Measurements from ENCODE around the gene ADGRA3.
"Not testable (repeated sequence)": the region's sequence is repeated elsewhere in the genome, so short reads cannot be mapped to it uniquely, and the experiment has no call there.

ADGRA3 gene

DNA sequence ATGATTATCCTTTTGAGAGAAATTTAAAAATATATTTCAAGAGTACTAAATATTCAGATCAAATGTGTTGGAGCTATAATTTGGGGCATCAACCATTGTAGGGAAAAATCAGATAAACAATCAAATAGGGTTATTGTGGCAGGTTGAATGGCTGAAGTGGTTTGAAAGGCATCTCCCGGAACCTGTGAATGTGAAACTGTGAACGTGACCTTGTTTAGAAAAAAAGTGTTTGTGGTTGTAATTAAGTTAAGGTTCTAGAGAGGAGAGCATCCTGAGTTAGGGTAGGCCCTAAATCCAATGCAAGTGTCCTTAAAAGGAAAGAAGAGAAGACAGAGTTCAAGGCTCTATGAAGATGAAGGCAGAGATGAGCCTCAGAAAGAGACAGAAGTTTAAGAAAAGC, 37.4 kb downstream of the ADGRA3 start:
- Histone ChIP-seq H3K9me3 (ENCODE audit: control insufficient read depth in 1 of 2, low read length in 2 of 2) (no peaks in the 10 kb centered on the region), H3K27ac (ENCODE audit: low read length) (no peak overlapping the region), H3K4me3 (ENCODE audit: low read depth in 1 of 2, low read length in 2 of 2) (no peak overlapping the region), H3K36me3 (ENCODE audit: control insufficient read depth in 1 of 2, insufficient read depth in 2 of 2, low read length in 2 of 2) (no peaks in the 10 kb centered on the region), H3K27me3 (ENCODE audit: low read depth, low read length) (no peaks in the 10 kb centered on the region), H3K4me1 (ENCODE audit: control insufficient read depth in 1 of 2, insufficient read depth in 2 of 2, low read length in 2 of 2) (peaks cover 1 to 17% of the 10 kb centered on the region in 2 donors)

DNA sequence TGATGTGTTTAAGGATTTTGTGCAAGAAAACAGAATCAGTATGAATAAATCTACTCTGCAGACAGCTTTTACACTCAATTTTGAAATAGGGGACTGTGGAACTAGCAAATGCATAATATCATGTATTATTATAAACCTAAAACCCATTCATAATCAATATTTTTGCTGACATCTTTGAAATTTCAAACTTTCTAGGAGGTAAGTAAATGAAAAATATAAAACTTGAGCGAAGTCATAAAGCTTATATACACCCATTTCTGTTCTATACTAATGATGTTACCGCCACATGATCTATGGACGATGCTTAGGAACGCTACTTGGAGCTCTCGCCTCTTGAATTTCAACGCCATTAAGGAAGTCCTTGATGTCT, 38.1 kb downstream of the ADGRA3 start:
- no peak overlapping the region for H3K4me3 ChIP-seq (ENCODE audit: low read depth in 1 of 2, low read length in 2 of 2)
- H3K27me3 ChIP-seq (ENCODE audit: low read depth, low read length): no peaks in the 10 kb centered on the region
- no peaks in the 10 kb centered on the region for H3K9me3 ChIP-seq (ENCODE audit: control insufficient read depth in 1 of 2, low read length in 2 of 2)
- H3K4me1 ChIP-seq (ENCODE audit: control insufficient read depth in 1 of 2, insufficient read depth in 2 of 2, low read length in 2 of 2): peaks cover 0 to 10% of the 10 kb centered on the region in 2 donors
- H3K36me3 ChIP-seq (ENCODE audit: control insufficient read depth in 1 of 2, insufficient read depth in 2 of 2, low read length in 2 of 2): no peaks in the 10 kb centered on the region
- no peak overlapping the region for H3K27ac ChIP-seq (ENCODE audit: low read length)

DNA sequence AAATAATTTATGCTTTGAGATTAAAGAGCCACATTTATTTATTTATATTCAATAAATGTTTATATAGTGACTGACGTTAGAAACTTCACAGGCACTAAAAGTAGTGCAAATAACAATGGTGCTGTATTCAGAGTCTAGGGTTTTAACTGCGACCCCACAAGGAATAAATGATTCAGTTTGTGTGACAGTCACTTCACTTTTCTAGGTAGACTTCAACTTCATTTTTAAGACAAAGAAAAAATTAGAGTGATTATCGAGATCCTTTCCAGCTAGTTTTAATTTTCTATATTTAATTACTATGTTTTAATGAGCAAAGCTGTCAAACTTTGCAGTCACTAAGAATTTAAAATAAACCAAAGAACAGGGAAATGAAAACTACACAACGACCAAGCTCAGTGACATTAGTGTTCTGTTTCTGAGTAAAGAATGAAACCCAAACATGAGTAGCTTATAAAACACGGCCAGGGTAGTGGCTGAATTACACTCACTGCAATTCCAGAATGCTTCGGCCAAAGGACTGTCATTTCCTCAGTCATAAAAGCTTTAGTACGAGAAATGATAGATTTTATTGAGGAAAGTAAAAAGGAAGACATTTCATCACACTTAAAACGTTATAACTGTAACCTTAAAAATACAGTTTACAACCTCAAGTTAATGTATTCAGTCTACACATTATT, 38.6 kb downstream of the ADGRA3 start:
- no peak overlapping the region for H3K27ac ChIP-seq (ENCODE audit: low read length)
- no peak overlapping the region for H3K4me3 ChIP-seq (ENCODE audit: low read depth in 1 of 2, low read length in 2 of 2)
- H3K9me3 ChIP-seq (ENCODE audit: control insufficient read depth in 1 of 2, low read length in 2 of 2): no peaks in the 10 kb centered on the region
- no peaks in the 10 kb centered on the region for H3K27me3 ChIP-seq (ENCODE audit: low read depth, low read length)
- peaks cover 0 to 8% of the 10 kb centered on the region in 2 donors for H3K4me1 ChIP-seq (ENCODE audit: control insufficient read depth in 1 of 2, insufficient read depth in 2 of 2, low read length in 2 of 2)
- no peaks in the 10 kb centered on the region for H3K36me3 ChIP-seq (ENCODE audit: control insufficient read depth in 1 of 2, insufficient read depth in 2 of 2, low read length in 2 of 2)

DNA sequence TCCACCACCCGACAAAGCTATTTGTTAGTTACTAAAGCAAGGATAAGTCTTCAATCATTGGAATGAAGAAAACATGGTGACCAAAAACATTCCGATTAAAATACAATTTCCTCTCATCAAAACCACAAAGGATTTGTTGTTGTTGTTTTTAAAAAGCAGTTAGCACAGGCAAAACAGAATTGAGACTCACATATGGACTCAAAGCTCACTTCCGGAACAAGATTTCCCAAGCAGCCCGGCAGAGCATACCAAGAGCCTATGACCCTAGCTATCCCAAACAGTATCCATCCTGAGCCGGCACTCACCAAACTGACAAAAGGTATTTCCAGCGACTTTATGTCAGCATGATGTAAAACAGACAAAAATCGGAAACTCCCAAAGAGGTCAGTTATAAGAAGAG, 39.9 kb downstream of the ADGRA3 start:
- Histone ChIP-seq H3K27ac (ENCODE audit: low read length) (no peak overlapping the region), H3K9me3 (ENCODE audit: control insufficient read depth in 1 of 2, low read length in 2 of 2) (no peaks in the 10 kb centered on the region), H3K27me3 (ENCODE audit: low read depth, low read length) (no peaks in the 10 kb centered on the region), H3K36me3 (ENCODE audit: control insufficient read depth in 1 of 2, insufficient read depth in 2 of 2, low read length in 2 of 2) (no peaks in the 10 kb centered on the region), H3K4me1 (ENCODE audit: control insufficient read depth in 1 of 2, insufficient read depth in 2 of 2, low read length in 2 of 2) (peaks cover 0 to 20% of the 10 kb centered on the region in 2 donors), H3K4me3 (ENCODE audit: low read depth in 1 of 2, low read length in 2 of 2) (no peak overlapping the region)

DNA sequence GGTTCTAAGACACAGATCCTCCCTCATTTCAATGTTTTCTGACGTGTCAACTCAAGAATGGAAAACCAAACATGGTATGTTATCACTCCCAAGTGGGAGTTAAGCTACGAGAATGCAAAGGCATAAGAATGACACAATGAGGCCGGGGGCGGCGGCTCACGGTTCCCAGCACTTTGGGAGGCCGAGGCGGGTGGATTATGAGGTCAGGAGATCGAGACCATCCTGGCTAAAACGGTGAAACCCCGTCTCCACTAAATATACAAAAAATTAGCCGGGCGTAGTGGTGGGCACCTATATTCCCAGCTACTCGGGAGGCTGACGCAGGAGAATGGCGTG, 40.6 kb downstream of the ADGRA3 start:
- H3K9me3 ChIP-seq (ENCODE audit: control insufficient read depth in 1 of 2, low read length in 2 of 2); H3K27me3 ChIP-seq (ENCODE audit: low read depth, low read length); H3K27ac ChIP-seq (ENCODE audit: low read length); H3K4me3 ChIP-seq (ENCODE audit: low read depth in 1 of 2, low read length in 2 of 2); H3K36me3 ChIP-seq (ENCODE audit: control insufficient read depth in 1 of 2, insufficient read depth in 2 of 2, low read length in 2 of 2): not testable (repeated sequence)
- peaks cover 0 to 20% of the 10 kb centered on the region in 2 donors for H3K4me1 ChIP-seq (ENCODE audit: control insufficient read depth in 1 of 2, insufficient read depth in 2 of 2, low read length in 2 of 2)

DNA sequence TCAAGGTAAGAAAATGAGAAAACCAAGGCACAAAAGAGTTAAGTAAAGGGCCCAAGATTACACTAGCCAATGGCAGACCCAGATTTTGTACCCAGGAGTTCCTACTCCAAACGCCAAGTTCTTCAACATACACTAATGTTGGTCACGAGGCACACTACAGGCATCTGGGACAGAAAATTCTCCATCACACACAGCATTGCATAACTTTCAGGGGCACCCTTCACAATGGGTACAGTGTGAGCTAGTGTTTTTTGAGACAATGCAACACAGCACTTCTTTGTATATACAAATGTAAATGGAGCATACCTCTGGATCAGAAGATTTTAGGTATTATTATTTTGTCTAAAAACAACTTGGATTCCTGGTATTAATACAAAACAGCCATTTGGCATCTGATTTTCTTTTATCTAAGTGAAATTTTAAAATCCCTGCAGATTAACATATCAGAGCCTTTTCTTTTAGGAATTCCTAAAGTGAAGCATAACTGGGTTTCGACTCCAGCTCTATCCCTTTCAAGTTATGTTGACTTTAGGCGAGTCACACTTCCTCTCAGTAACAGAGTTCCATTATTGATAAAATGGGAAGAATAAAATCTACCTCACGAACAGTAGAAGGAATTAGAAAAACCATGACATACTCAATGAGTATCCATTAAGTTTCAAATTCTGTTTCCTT, 41.1 kb downstream of the ADGRA3 start:
- H3K4me1 ChIP-seq (ENCODE audit: control insufficient read depth in 1 of 2, insufficient read depth in 2 of 2, low read length in 2 of 2): peaks cover 0 to 20% of the 10 kb centered on the region in 2 donors
- H3K27me3 ChIP-seq (ENCODE audit: low read depth, low read length): no peaks in the 10 kb centered on the region
- no peaks in the 10 kb centered on the region for H3K36me3 ChIP-seq (ENCODE audit: control insufficient read depth in 1 of 2, insufficient read depth in 2 of 2, low read length in 2 of 2)
- no peak overlapping the region for H3K27ac ChIP-seq (ENCODE audit: low read length)
- no peaks in the 10 kb centered on the region for H3K9me3 ChIP-seq (ENCODE audit: control insufficient read depth in 1 of 2, low read length in 2 of 2)
- no peak overlapping the region for H3K4me3 ChIP-seq (ENCODE audit: low read depth in 1 of 2, low read length in 2 of 2)

DNA sequence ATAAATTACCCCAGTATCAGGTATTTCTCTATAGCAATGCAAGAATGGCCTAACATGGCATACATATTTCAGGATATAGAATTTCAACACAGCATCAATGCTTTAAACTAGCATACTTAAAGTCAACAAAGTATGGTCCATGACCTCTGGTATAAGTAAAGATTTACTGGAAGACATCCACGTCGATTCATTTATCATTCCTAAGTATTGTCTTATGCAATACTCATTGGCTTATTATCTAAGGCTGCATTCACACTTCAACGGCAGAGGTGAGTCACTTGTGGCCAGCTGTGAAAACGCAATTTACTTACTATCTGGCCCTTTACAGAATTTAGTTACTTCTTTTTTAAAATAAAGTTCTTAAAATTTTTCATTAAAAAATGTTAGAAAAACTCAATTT, 42.6 kb downstream of the ADGRA3 start:
- no peaks in the 10 kb centered on the region for H3K36me3 ChIP-seq (ENCODE audit: control insufficient read depth in 1 of 2, insufficient read depth in 2 of 2, low read length in 2 of 2)

DNA sequence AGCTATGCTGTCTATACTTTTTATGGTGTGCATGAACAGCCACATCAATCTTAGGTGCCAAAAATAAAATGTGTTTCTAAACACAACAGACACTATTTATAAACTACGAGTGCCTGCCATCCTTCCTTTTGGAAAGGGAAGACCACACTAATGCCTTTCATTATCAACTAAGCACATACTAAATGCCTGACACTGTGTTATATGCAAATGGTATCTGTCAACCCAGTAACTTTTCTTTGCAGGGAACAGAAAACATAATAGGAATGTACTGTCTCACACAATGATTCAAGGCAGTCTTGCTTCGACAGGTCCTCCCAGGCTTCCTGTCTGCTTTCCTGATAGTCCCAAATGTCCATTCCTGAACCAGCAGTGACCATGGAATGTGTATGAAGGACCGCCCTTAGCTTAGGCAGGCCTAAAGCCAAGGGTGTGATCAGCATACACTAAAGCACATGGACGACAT, 43.8 kb downstream of the ADGRA3 start:
- no peak overlapping the region for H3K27ac ChIP-seq (ENCODE audit: low read length)
- H3K36me3 ChIP-seq (ENCODE audit: control insufficient read depth in 1 of 2, insufficient read depth in 2 of 2, low read length in 2 of 2): no peaks in the 10 kb centered on the region
- H3K4me1 ChIP-seq (ENCODE audit: control insufficient read depth in 1 of 2, insufficient read depth in 2 of 2, low read length in 2 of 2): peaks cover 0 to 20% of the 10 kb centered on the region in 2 donors
- H3K27me3 ChIP-seq (ENCODE audit: low read depth, low read length): no peaks in the 10 kb centered on the region
- H3K9me3 ChIP-seq (ENCODE audit: control insufficient read depth in 1 of 2, low read length in 2 of 2): no peaks in the 10 kb centered on the region
- no peak overlapping the region for H3K4me3 ChIP-seq (ENCODE audit: low read depth in 1 of 2, low read length in 2 of 2)

More for the DNA sequence above, 42.6 kb downstream of the ADGRA3 start:
- no peak overlapping the region for H3K4me3 ChIP-seq (ENCODE audit: low read depth in 1 of 2, low read length in 2 of 2)
- H3K9me3 ChIP-seq (ENCODE audit: control insufficient read depth in 1 of 2, low read length in 2 of 2): no peaks in the 10 kb centered on the region
- peaks cover 0 to 20% of the 10 kb centered on the region in 2 donors for H3K4me1 ChIP-seq (ENCODE audit: control insufficient read depth in 1 of 2, insufficient read depth in 2 of 2, low read length in 2 of 2)
- H3K27me3 ChIP-seq (ENCODE audit: low read depth, low read length): no peaks in the 10 kb centered on the region
- H3K27ac ChIP-seq (ENCODE audit: low read length): no peak overlapping the region

DNA sequence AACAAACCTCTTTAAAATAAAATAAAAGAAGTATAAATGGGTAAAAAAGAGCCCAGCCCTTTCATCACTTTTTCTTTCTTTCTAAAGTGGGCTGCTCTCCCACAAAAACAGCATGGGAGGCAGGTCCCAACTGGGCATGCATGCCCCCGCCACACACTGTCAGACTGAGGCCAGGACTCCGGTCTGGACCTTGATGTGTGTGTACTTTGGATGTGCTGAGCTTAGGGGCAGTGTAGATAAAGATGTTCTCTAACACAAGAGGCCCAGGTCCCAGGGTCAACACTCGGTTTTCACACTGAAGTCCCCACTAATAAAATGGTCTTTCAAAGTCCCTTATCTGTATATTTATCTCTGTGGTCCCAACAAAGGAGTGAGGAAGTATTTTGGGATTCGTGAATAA, 44.4 kb downstream of the ADGRA3 start:
- H3K9me3 ChIP-seq (ENCODE audit: control insufficient read depth in 1 of 2, low read length in 2 of 2): no peaks in the 10 kb centered on the region
- no peaks in the 10 kb centered on the region for H3K27me3 ChIP-seq (ENCODE audit: low read depth, low read length)
- no peak overlapping the region for H3K27ac ChIP-seq (ENCODE audit: low read length)
- H3K4me1 ChIP-seq (ENCODE audit: control insufficient read depth in 1 of 2, insufficient read depth in 2 of 2, low read length in 2 of 2): peaks cover 0 to 16% of the 10 kb centered on the region in 2 donors
- no peak overlapping the region for H3K4me3 ChIP-seq (ENCODE audit: low read depth in 1 of 2, low read length in 2 of 2)
- H3K36me3 ChIP-seq (ENCODE audit: control insufficient read depth in 1 of 2, insufficient read depth in 2 of 2, low read length in 2 of 2): no peaks in the 10 kb centered on the region

DNA sequence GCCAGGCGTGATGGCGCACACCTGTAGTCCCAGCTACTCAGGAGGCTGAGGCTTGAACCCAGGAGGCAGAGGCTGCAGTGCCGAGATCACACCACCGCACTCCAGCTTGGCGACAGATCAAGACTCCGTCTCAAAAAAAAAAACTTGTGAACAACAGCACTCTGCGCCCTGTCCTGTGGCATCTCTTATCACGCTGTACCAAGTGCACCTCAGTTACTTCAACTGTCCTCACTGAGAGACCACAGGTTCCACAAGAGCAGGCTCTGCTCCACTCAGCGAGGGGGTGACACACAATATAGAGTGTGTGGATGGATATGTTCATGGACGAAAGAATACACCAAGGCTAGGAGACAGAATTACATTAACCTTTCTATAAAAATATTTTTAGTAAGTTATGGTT, 49.3 kb downstream of the ADGRA3 start:
- H3K4me1 ChIP-seq (ENCODE audit: control insufficient read depth in 1 of 2, insufficient read depth in 2 of 2, low read length in 2 of 2): peaks cover 0 to 6% of the 10 kb centered on the region in 2 donors
- H3K27me3 ChIP-seq (ENCODE audit: low read depth, low read length): no peaks in the 10 kb centered on the region
- no peaks in the 10 kb centered on the region for H3K9me3 ChIP-seq (ENCODE audit: control insufficient read depth in 1 of 2, low read length in 2 of 2)
- H3K4me3 ChIP-seq (ENCODE audit: low read depth in 1 of 2, low read length in 2 of 2): no peak overlapping the region
- H3K27ac ChIP-seq (ENCODE audit: low read length): no peak overlapping the region
- peaks cover 0 to 6% of the 10 kb centered on the region in 2 donors for H3K36me3 ChIP-seq (ENCODE audit: control insufficient read depth in 1 of 2, insufficient read depth in 2 of 2, low read length in 2 of 2)

DNA sequence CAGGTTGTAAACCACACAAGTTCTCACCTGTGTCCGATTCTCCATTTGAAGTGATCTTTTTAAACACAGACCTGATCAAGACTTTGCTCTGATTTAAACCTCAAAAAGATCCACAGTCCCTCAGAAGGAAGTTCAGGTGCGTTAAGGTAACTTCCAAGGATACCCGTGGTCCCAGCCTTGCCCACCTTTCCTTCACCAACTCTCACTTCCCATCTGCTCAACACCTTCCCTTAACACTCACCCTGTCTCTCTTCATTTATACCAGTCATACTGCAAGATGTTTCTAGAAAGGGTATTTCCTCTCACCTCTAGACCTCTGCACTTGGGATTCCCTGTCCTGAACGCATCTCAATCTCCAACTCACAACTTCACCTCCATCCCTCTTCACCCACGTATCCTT, 49.9 kb downstream of the ADGRA3 start:
- Histone ChIP-seq H3K36me3 (ENCODE audit: control insufficient read depth in 1 of 2, insufficient read depth in 2 of 2, low read length in 2 of 2) (peaks cover 0 to 6% of the 10 kb centered on the region in 2 donors), H3K27ac (ENCODE audit: low read length) (no peak overlapping the region), H3K4me1 (ENCODE audit: control insufficient read depth in 1 of 2, insufficient read depth in 2 of 2, low read length in 2 of 2) (no peaks in the 10 kb centered on the region), H3K4me3 (ENCODE audit: low read depth in 1 of 2, low read length in 2 of 2) (no peak overlapping the region), H3K9me3 (ENCODE audit: control insufficient read depth in 1 of 2, low read length in 2 of 2) (no peaks in the 10 kb centered on the region), H3K27me3 (ENCODE audit: low read depth, low read length) (no peaks in the 10 kb centered on the region)

DNA sequence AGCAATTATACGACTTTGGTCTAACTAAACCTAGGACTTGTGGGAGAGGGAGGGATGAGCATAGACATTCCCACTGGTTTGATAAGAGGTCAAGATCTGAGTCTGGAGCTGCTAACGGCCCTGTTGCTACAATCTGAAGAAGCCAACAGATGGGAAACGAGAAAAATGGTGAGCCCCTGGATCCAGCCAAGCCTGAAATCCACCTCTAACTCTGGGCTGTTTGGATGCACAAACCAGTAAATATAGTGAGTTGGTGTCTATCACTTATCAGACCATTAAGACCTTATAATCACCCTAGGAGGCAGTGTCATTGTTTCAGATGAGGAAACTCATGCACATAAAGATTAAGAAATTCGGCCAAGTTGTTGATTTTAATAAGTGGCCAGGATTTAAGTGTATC, 50.5 kb downstream of the ADGRA3 start:
- no peaks in the 10 kb centered on the region for H3K9me3 ChIP-seq (ENCODE audit: control insufficient read depth in 1 of 2, low read length in 2 of 2)
- H3K27me3 ChIP-seq (ENCODE audit: low read depth, low read length): no peaks in the 10 kb centered on the region
- H3K4me1 ChIP-seq (ENCODE audit: control insufficient read depth in 1 of 2, insufficient read depth in 2 of 2, low read length in 2 of 2): no peaks in the 10 kb centered on the region
- H3K27ac ChIP-seq (ENCODE audit: low read length): no peak overlapping the region
- H3K36me3 ChIP-seq (ENCODE audit: control insufficient read depth in 1 of 2, insufficient read depth in 2 of 2, low read length in 2 of 2): peaks cover 0 to 6% of the 10 kb centered on the region in 2 donors
- no peak overlapping the region for H3K4me3 ChIP-seq (ENCODE audit: low read depth in 1 of 2, low read length in 2 of 2)

Data from muscle layer of duodenum (tissue), 2 donors.